HG03442 (cell line): ENCODE results near the gene SERINC2.
"Not testable (repeated sequence)": the region's sequence is repeated elsewhere in the genome, so short reads cannot be mapped to it uniquely, and the experiment has no call there.

Source experiments
- ATAC-seq: cut with Tn5 transposase; IDR thresholded peaks from one replicate; pipeline ENCODE4 v1.9.1; 2021; ENCODE audit warnings: mild to moderate bottlenecking, moderate library complexity; ENCODE audit not compliant: unreplicated experiment

SERINC2 gene

GRCh38 chr1:31453384-31454079, 40.5 kb downstream of the SERINC2 start:
- ATAC-seq, result no peak

DNA sequence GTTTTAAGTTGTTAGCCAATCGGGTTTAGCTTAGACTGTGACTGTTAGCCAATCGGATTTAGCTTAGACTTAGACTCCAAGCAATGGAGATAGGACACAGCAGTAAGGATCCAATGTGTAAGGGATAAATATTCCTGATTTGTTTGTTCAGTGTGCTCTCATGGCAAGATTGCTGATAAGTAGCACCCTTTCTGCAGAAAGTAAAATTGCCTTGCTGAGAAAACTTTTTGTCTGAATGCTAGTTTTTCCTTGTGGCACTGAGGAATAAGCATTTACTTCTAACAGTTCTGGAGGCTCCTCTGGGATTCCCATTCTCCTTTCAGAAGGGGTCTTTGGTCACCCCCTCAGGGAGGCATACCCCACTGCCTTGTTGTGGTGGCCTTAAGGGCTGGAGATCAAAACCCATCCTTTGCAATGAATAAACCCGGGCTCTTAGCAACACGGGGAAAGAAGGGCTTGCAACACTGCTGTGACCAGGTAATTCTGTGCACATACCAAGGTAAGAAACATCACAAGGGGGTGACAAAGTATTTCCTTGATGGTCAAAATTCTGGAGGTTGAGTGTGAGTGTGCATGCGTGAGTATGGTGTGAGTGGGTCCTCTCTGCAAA, 45.4 kb downstream of the SERINC2 start:
- ATAC-seq, result no peak

GRCh38 chr1:31460027-31460426, 47.0 kb downstream of the SERINC2 start:
- no peak for ATAC-seq

DNA sequence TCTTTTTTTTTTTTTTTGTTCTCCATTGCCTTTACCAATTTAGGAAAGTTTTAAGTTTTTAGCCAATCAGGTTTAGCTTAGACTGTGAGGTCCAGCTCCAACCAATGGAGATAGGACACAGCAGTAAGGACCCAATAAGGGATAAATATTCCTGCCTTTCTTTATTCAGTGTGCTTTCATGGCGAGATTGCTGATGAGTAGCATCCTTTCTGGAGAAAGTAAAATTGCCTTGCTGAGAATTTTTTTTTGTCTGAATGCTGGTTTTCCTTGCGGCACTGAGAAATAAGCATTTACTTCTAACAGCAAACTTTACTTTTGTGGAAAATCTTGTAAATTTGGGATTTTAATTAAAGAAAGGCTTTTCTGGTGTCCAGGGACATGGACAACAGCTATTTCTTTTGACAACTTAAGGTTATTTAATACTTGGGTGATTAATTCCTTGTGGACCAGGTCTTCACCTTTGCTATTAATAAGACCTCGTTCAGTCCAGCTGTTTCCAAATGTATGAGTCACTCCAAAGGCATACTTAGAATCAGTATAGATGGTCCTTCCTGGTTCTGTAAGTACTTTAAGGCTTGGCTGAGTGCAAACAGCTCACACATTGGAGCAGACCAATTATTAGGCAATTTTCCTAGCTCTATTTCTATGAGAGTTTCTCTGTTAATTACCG, 54.1 kb downstream of the SERINC2 start:
- ATAC-seq, result no peak

DNA sequence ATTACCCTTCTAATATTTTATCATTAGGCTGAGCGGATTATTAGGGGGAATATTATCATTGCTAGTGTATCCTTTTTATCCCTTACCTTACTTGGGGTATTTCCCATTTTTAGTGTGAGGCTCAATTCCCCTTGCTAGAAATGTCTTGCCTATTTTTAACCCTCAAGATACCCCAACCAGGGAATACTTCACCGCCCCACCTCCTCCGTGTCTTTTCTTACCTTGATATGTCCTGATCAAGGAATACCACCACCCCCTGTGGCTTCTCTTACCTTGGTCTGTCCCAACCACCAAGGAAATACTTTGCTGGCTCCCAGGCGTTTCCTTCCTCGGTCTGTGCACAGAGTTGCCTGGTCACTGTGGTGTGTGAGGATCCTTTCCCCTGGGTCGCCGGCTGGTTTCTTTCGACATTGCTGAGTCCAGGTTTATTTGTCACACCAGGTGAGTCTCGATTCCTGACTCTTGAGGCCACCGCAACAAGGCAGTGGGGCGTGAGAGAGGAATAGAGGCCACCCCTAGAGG, 57.8 kb downstream of the SERINC2 start:
- ATAC-seq, result no peak

DNA sequence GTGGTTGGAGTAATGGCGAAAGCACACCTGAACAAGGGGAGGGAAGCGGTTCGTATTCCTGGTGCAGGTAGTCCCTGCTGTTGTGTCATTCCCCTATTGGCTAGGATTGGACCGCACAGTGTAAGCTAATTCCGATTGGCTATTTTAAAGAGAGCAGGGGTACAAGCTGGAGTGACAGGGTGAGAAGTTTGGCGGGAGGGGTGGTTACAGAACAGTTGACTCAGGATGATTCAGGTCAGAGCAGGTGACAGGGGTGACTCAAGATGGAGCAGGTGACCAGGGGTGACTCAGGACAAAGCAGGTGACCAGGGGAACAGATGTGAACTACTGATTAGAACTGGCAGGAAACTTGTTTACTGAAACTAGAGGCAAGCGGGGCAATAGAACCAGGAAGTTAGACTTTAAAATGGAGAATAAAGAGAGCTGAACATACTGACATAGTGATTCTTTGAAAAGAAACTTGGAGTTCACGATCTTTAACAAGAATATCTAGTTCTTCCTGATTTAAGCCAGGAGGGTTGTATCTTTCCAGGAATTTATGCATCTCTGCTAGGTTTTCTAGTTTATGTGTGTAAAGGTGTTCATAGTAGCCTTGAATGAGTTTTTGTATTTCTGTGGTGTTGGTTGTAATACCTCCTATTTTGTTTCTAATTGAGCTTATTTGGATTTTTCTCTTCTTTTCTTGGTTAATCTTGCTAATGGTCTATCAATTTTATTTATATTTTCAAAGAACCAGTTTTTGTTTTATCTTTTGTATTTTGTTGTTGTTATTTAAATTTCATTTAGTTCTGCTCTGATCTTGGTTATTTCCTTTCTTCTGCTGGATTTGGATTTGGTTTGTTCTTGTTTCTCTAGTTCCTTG, 58.7 kb downstream of the SERINC2 start:
- not testable (repeated sequence) for ATAC-seq

DNA sequence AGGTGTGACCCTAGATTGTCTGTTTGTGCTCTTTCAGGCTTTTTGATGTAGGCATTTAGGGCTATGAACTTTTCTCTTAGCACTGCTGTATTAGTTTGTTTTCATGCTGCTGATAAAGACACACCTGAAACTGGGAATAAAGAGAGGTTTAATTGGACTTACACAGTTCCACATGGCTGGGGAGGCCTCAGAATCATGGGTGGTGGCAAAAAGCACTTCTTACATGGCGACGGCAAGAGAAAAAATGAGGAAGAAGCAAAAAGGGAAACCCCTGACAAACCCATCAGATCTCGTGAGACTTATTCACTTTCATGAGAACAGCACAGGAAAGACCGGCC, 59.3 kb downstream of the SERINC2 start:
- ATAC-seq, result not testable (repeated sequence)

DNA sequence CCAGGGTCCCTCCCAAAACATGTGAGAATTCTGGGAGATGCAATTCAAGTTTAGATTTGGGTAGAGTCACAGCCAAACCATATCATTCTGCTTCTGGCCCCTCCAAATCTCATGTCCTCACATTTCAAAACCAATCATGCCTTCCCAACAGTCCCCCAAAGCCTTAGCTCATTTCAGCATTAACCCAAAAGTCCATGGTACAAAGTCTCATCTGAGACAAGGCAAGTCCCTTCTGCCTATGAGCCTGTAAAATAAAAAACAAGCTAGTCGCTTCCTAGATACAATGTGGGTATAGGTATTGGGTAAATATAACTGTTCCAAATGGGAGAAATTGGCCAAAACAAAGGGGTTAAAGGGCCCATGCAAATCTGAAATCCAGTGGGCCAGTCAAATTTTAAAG, 59.7 kb downstream of the SERINC2 start:
- ATAC-seq, result not testable (repeated sequence)

DNA sequence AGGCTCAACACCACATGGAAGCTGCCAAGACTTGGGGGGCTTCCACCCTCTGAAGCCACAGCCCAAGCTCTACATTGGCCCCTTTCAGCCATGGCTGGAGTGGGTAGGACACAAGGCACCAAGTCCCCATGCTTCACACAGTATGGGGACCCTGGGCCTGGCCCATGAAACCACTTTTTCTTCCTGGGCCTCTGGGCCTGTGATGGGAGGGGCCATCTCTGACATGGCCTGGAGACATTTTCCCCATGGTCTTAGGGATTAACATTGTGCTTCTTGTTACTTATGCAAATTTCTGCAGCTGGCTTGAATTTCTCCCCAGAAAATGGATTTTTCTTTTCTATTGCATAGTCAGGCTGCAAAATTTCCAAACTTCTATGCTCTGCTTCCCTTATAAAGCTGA, 60.5 kb downstream of the SERINC2 start:
- not testable (repeated sequence) for ATAC-seq

DNA sequence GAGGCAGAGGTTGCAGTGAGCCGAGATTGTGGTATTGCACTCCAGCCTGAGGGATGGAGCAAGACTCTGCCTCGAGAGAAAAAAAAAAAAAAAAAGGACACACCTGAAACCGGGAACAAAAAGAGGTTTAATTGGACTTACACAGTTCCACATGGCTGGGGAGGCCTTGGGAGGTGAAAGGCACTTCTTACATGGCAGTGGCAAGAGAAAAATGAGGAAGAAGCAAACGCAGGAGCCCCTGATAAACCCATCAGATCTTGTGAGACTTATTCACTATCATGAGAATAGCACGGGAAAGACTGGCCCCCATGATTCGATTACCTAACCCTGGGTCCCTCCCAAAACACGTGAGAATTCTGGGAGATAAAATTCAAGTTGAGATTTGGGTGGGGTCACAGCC, 61.6 kb downstream of the SERINC2 start:
- ATAC-seq, result not testable (repeated sequence)

GRCh38 chr1:31476891-31477846, 64.2 kb downstream of the SERINC2 start:
- no peak for ATAC-seq

- ATAC-seq, result no peak
Measured at GRCh38 chr1:31478167-31478566, 65.2 kb downstream of the SERINC2 start.

GRCh38 chr1:31479811-31480210, 66.8 kb downstream of the SERINC2 start:
- ATAC-seq, result no peak

GRCh38 chr1:31480426-31480825, 67.4 kb downstream of the SERINC2 start:
- not testable (repeated sequence) for ATAC-seq

- ATAC-seq, result no peak
Measured at GRCh38 chr1:31482482-31483011, 69.5 kb downstream of the SERINC2 start.

GRCh38 chr1:31483012-31483946, 70.3 kb downstream of the SERINC2 start:
- no peak for ATAC-seq
